ENCODE results near the gene ZFYVE28. TPM values are rescaled to one million over a fixed set of nuclear protein-coding genes. Genes with fewer than 3 reads are reported as not detected.

ZFYVE28 gene
- total and polyA plus RNA-seq, 2 of the 8 experiments (the other 6 are each of a cell fraction or from before 2014, with no cell fraction given) = 1.7 to 4.9 TPM

GRCh38 chr4:2333356-2333841, 85.0 kb downstream of the ZFYVE28 start:
- Histone ChIP-seq H3K79me2 (ENCODE audit: control insufficient read depth in 1 of 2, insufficient read depth in 2 of 2, low read length in 2 of 2) (no peaks in the 10 kb centered on the region), H3K9me3 (ENCODE audit: insufficient read depth in 2 of 2, low read depth in 1 of 2, low read length in 1 of 2) (no peaks in the 10 kb centered on the region), H3K79me1 (ENCODE audit: low read depth, low read length) (no peaks in the 10 kb centered on the region), H3K27ac (ENCODE audit: low read depth, low read length) (no peak overlapping the region), H2AK5ac (ENCODE audit: low read depth, low read length) (no peak overlapping the region), H3K4me3 (ENCODE audit: extremely low read depth in 1 of 4, insufficient read depth in 2 of 4, low read depth in 3 of 4, low read length in 4 of 4) (no peak overlapping the region), H4K8ac (ENCODE audit: extremely low read depth, insufficient read depth, low read length) (peak overlapping the region; percentile 62; the same call in 1 of the 2 replicates), H3K56ac (replicated peaks; ENCODE audit: insufficient read length, low read depth, low read length) (no peak overlapping the region), H3K23me2 (ENCODE audit: low read depth, low read length) (peaks cover 4% of the 10 kb centered on the region; the same call in 1 of the 2 replicates), H4K5ac (ENCODE audit: insufficient read length, low read depth, low read length) (no peak overlapping the region), H3K14ac (ENCODE audit: insufficient read length) (no peak overlapping the region), H3K18ac (ENCODE audit: extremely low read depth, low read length) (peak overlapping the region; percentile 19; the same call in 1 of the 2 replicates), H2BK120ac (replicated peaks; ENCODE audit: low read depth, low read length) (no peak overlapping the region), H3K4ac (replicated peaks; ENCODE audit: insufficient read length, low read depth, low read length) (no peak overlapping the region), H4K91ac (replicated peaks; ENCODE audit: insufficient read length, low read length) (no peak overlapping the region), H4K20me1 (replicated peaks in 1 of 2; ENCODE audit: control insufficient read depth in 1 of 2, insufficient read depth in 2 of 2, low read length in 2 of 2) (no peaks in the 10 kb centered on the region), H3K23ac (ENCODE audit: insufficient read length) (no peak overlapping the region), H2BK5ac (ENCODE audit: low read depth, low read length) (no peak overlapping the region), H3K4me1 (replicated peaks in 1 of 4; ENCODE audit: control insufficient read depth in 3 of 4, insufficient read depth in 4 of 4, low read length in 3 of 4) (peaks cover 0 to 7% (median 3%) of the 10 kb centered on the region in 4 experiments; a peak in 3 of 7 replicates), H3K9ac (replicated peaks in 1 of 4; ENCODE audit: extremely low read depth in 1 of 4, low read depth in 3 of 4, low read length in 3 of 4) (no peak overlapping the region), H2BK15ac (ENCODE audit: low read length) (no peak overlapping the region), H3K27me3 (replicated peaks in 1 of 4; ENCODE audit: control insufficient read depth in 3 of 4, extremely low read depth in 1 of 4, insufficient read depth in 3 of 4, low read length in 3 of 4) (no peaks in the 10 kb centered on the region), H3K36me3 (ENCODE audit: control insufficient read depth in 2 of 4, insufficient read depth in 4 of 4, low read length in 3 of 4) (no peaks in the 10 kb centered on the region), H3K4me2 (ENCODE audit: insufficient read depth in 1 of 2, low read depth in 2 of 2, low read length in 2 of 2) (no peak overlapping the region), H2AFZ (ENCODE audit: low read length) (no peak overlapping the region), H2BK20ac (ENCODE audit: low read length) (no peak overlapping the region), H2BK12ac (ENCODE audit: low read depth, low read length) (no peak overlapping the region)
- TF ChIP-seq MAX (IDR thresholded peaks at IDR 0.05) (no peak), BACH1 (IDR thresholded peaks at IDR 0.05; ENCODE audit: low read length) (no peak), ASH2L (IDR thresholded peaks at IDR 0.05; ENCODE audit: low read length) (no peak), JUND (IDR thresholded peaks at IDR 0.05; ENCODE audit: low read length) (no peak), TEAD4 (IDR thresholded peaks at IDR 0.05; ENCODE audit: low read depth, low read length) (no peak), EGR1 (IDR thresholded peaks at IDR 0.05; ENCODE audit: borderline replicate concordance, low read depth, low read length) (no peak), CBX8 (IDR thresholded peaks at IDR 0.05; ENCODE audit: borderline replicate concordance, low read depth, low read length) (no peak)
- FAIRE-seq (no peak), DNase-seq (ENCODE audit: low read depth in 1 of 2, low spot score in 2 of 2) (no peak)
- POLR2A ChIA-PET (ENCODE audit: partially characterized antibody) = no interaction called here
- CTCF ChIA-PET (ENCODE audit: partially characterized antibody) = interaction anchor here (1.3 kb wide), 1 partner anchor 113 kb away, joined by 5 read pairs; no protein-coding TSS in a partner anchor
- WGBS, 2 experiments (ENCODE audit: extremely low coverage in 1 of 2, insufficient coverage in 1 of 2, insufficient read length in 1 of 2, insufficient replicate concordance in 2 of 2, low coverage in 1 of 2, low lambda C conversion rate in 2 of 2, missing lambda C conversion rate in 1 of 2) = 86% methylated on average over 17 of the region's 18 CpGs; no CpG with 5 or more reads in 1 of the 2 experiments

Measured in H1 (cell line).